Stimulated activated naive CD8-positive, alpha-beta T cell treated with anti-CD3 and anti-CD28 coated beads, Interleukin-15, amount 100 ng/mL, for 72 hours (primary cell): ENCODE data around the gene TPRG1L.

Experiments
- ATAC-seq: fragments of 150-1000 bp; cut with Tn5 transposase; 2 replicates; pipeline ENCODE4 v1.10.0; 2021; ENCODE audit warnings: mild to moderate bottlenecking, moderate library complexity
- DNase-seq, 2 donors: peaks; one replicate each; pipeline ENCODE4 v3.0.0; 2021 to 2022
- H3K27ac Mint-ChIP-seq, 2 donors: one replicate each; pipeline ENCODE4 v1.8.0; 2022; ENCODE audit warnings: mild to moderate bottlenecking in 2 of 2, mixed read lengths in 2 of 2, moderate library complexity in 2 of 2
- H3K27me3 Mint-ChIP-seq: one replicate; pipeline ENCODE4 v1.8.0; 2022; ENCODE audit warnings: mixed read lengths
- H3K4me1 Mint-ChIP-seq: one replicate; pipeline ENCODE4 v1.8.0; 2022; ENCODE audit warnings: mild to moderate bottlenecking, mixed read lengths
- H3K4me3 Mint-ChIP-seq, 2 donors: one replicate each; pipeline ENCODE4 v1.8.0; 2022; ENCODE audit warnings: mild to moderate bottlenecking in 2 of 2, mixed read lengths in 2 of 2, moderate library complexity in 1 of 2
- H3K9me3 Mint-ChIP-seq, 2 donors: one replicate each; pipeline ENCODE4 v1.8.0; 2022; ENCODE audit warnings: mixed read lengths in 2 of 2

The TPRG1L gene

GRCh38 chr1:3679098-3679555 lies 54.3 kb downstream of the TPRG1L start:
- no peaks in the 10 kb centered on the region for H3K9me3 Mint-ChIP-seq
- DNase-seq (no peak), ATAC-seq (no peak)
- H3K27me3 Mint-ChIP-seq = peaks cover 41% of the 10 kb centered on the region
- peaks cover 46% of the 10 kb centered on the region for H3K4me1 Mint-ChIP-seq
- H3K27ac Mint-ChIP-seq = no peak overlapping the region
- H3K4me3 Mint-ChIP-seq = no peak overlapping the region
